ENCODE results near the gene HECA.

DNA sequence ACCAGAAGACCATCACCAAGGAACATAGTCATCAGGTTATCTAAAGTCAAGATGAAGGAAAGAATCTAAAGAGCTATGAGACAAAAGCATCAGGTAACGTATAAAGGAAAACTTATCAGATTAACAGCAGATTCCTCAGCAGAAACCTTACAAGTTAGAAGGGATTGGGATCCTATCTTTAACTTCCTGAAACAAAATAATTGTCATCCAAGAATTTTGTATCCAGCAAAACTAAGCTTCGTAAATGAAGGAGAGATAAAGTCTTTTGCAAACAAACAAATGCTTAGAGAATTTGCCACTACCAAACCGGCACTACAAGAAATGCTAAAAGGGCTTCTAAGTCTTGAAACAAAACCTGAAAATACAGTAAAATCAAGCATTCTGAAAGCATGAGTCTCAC lies 71.0 kb downstream of the HECA start:
- TF ChIP-seq NFIC (IDR thresholded peaks at IDR 0.05) = no peak
- no peak for TF ChIP-seq EP300 (IDR thresholded peaks at IDR 0.05; ENCODE audit: borderline replicate concordance)
- TF ChIP-seq, protein P1, sequence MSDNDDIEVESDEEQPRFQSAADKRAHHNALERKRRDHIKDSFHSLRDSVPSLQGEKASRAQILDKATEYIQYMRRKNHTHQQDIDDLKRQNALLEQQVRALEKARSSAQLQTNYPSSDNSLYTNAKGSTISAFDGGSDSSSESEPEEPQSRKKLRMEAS (IDR thresholded peaks at IDR 0.05) = no peak
- no peak for TF ChIP-seq CEBPB (IDR thresholded peaks at IDR 0.05)
- no peak for TF ChIP-seq EGR1 (IDR thresholded peaks at IDR 0.05)
- TF ChIP-seq TAF1 (IDR thresholded peaks at IDR 0.05; ENCODE audit: low read depth) = no peak
- no peak for TF ChIP-seq TEAD4 (IDR thresholded peaks at IDR 0.05)
- TF ChIP-seq FOXM1 (IDR thresholded peaks at IDR 0.05; ENCODE audit: borderline replicate concordance, low read depth) = no peak

Data from Ishikawa (cell line).